Type B pancreatic cell (in vitro differentiated cells): ENCODE data around the gene PLCL1. TPM values are rescaled to one million over a fixed set of nuclear protein-coding genes. Genes with fewer than 3 reads are reported as not detected.

Source experiments
- DNase-seq: peaks from one replicate; pipeline ENCODE4 v3.0.0; 2021; ENCODE audit warnings: mixed read lengths; ENCODE audit not compliant: unreplicated experiment; ENCODE audit errors: extremely low spot score
- H3K27ac Mint-ChIP-seq: 2 replicates; pipeline ENCODE4 v1.8.0; 2021; ENCODE audit warnings: mild to moderate bottlenecking, mixed read lengths
- H3K27me3 Mint-ChIP-seq: 2 replicates; pipeline ENCODE4 v1.8.0; 2021; ENCODE audit warnings: mixed read lengths
- H3K36me3 Mint-ChIP-seq: 2 replicates; pipeline ENCODE4 v1.8.0; 2021; ENCODE audit warnings: mixed read lengths
- H3K4me1 Mint-ChIP-seq: one replicate; pipeline ENCODE4 v1.8.0; 2021; ENCODE audit warnings: mixed read lengths; ENCODE audit not compliant: unreplicated experiment
- H3K4me3 Mint-ChIP-seq: 2 replicates; pipeline ENCODE4 v1.8.0; 2021; ENCODE audit warnings: mild to moderate bottlenecking, mixed read lengths
- H3K9me3 Mint-ChIP-seq: 2 replicates; pipeline ENCODE4 v1.8.0; 2021; ENCODE audit warnings: mixed read lengths
- CTCF ChIP-seq: fragments of 200-600 bp; sonication (generic); conservative IDR thresholded peaks from 2 replicates; pipeline ENCODE4 v1.5.0; 2021; ENCODE audit warnings: antibody characterized with exemption, mild to moderate bottlenecking
- total RNA-seq: library from RNA; stranded (reverse); gene quantifications from 2 replicates; pipeline ENCODE4 v1.2.1, GENCODE V29; 2021; ENCODE audit warnings: low replicate concordance

PLCL1 gene
- total RNA-seq, 1 donor from 2014 or later: 4.4 TPM

DNA sequence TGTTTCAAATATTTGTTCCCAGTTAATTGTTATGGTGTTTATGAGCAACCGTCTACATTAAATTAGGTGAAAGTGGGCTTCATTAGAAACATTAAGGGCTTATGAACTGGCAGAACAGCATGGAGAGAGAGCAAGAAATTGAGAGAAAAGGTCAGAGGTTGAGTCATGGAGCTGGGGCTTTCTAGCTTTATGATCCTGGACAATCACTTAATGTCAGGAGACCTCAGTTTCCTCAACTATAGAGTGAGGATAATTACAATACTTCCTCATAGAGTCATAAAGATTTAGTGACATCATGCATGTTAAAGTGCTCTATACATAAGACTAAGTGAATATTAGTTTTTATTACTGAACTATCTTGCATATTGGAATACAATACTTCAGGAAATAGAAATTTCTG is 83.9 kb downstream of the PLCL1 start:
- peaks cover 3% of the 10 kb centered on the region for H3K27me3 Mint-ChIP-seq
- no peak for DNase-seq
- H3K27ac Mint-ChIP-seq: no peak overlapping the region
- no peaks in the 10 kb centered on the region for H3K9me3 Mint-ChIP-seq
- H3K4me1 Mint-ChIP-seq: peaks cover 4% of the 10 kb centered on the region
- no peak for TF ChIP-seq CTCF
- H3K4me3 Mint-ChIP-seq: no peak overlapping the region
- H3K36me3 Mint-ChIP-seq: no peaks in the 10 kb centered on the region

GRCh38 chr2:197889041-197889440 is 84.6 kb downstream of the PLCL1 start:
- Mint-ChIP-seq H3K36me3 (no peaks in the 10 kb centered on the region), H3K4me1 (peaks cover 9% of the 10 kb centered on the region), H3K9me3 (no peaks in the 10 kb centered on the region), H3K27me3 (peaks cover 3% of the 10 kb centered on the region), H3K4me3 (no peak overlapping the region), H3K27ac (no peak overlapping the region)
- no peak for DNase-seq
- TF ChIP-seq CTCF: no peak

DNA sequence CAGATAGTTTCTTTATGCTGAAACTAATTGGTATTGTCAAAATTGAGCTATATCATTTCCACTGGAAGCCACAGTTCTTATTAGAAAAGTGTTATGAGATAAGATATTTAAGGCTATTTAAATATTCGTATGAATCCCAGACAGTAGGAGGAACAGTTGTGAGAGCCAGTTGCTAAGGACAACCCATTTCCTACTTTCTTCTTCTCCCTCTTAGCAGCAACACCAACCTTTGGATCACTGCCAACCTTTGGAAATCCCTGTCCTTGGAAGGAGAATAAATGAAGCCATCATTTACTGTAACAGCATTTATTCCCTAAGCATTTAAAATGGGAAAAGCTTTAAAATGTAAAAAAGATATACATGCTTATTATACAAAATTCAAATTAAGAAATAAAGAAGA is 85.8 kb downstream of the PLCL1 start:
- TF ChIP-seq CTCF: no peak
- no peaks in the 10 kb centered on the region for H3K36me3 Mint-ChIP-seq
- no peak overlapping the region for H3K4me3 Mint-ChIP-seq
- H3K9me3 Mint-ChIP-seq: no peaks in the 10 kb centered on the region
- peaks cover 3% of the 10 kb centered on the region for H3K27me3 Mint-ChIP-seq
- DNase-seq: no peak
- no peak overlapping the region for H3K27ac Mint-ChIP-seq
- H3K4me1 Mint-ChIP-seq: peaks cover 13% of the 10 kb centered on the region

DNA sequence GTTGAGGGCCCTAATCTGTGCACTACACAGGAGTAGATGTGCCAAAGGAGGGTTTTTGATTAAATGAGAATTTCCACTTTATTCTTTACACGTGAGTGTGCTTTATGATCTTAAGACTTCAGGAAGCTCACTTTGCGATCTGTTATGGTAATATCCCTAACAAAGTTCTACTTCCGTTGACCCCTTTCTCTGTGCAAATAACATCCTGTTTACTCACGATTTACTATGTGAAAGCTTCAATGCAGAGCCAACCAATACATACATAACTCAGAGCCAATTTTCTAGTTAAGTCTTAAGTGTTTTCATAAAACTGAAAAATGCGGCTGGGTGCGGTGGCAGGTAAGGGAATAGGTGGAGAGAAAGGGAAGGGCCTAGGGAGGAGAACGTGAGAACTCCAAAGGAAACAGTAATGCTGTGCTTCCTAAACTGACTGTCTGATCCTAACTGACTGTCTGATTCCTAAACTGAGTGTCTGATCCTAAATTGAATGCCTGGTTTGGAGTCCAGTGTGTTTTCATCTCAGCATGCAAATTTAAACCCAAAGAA is 87.6 kb downstream of the PLCL1 start:
- Mint-ChIP-seq H3K36me3 (no peaks in the 10 kb centered on the region), H3K27me3 (peaks cover 3% of the 10 kb centered on the region), H3K4me3 (no peak overlapping the region), H3K4me1 (peaks cover 13% of the 10 kb centered on the region), H3K27ac (no peak overlapping the region), H3K9me3 (no peaks in the 10 kb centered on the region)
- no peak for TF ChIP-seq CTCF
- no peak for DNase-seq

GRCh38 chr2:197893403-197894177 is 89.2 kb downstream of the PLCL1 start:
- Mint-ChIP-seq H3K9me3 (no peaks in the 10 kb centered on the region), H3K36me3 (no peaks in the 10 kb centered on the region), H3K27ac (no peak overlapping the region), H3K27me3 (peaks cover 3% of the 10 kb centered on the region), H3K4me3 (peak overlapping the region; percentile 10), H3K4me1 (peaks cover 13% of the 10 kb centered on the region)
- TF ChIP-seq CTCF: no peak
- DNase-seq: no peak
